ENCODE results near the gene USP13. TPM values are rescaled to one million over a fixed set of nuclear protein-coding genes. Genes with fewer than 3 reads are reported as not detected.

USP13 gene
- total and polyA plus RNA-seq, 10 of the 15 experiments (the other 5 are each of a cell fraction or from before 2014, with no cell fraction given) = 3.2 to 20.8 (median 9.0) TPM

- TF ChIP-seq, protein P1, sequence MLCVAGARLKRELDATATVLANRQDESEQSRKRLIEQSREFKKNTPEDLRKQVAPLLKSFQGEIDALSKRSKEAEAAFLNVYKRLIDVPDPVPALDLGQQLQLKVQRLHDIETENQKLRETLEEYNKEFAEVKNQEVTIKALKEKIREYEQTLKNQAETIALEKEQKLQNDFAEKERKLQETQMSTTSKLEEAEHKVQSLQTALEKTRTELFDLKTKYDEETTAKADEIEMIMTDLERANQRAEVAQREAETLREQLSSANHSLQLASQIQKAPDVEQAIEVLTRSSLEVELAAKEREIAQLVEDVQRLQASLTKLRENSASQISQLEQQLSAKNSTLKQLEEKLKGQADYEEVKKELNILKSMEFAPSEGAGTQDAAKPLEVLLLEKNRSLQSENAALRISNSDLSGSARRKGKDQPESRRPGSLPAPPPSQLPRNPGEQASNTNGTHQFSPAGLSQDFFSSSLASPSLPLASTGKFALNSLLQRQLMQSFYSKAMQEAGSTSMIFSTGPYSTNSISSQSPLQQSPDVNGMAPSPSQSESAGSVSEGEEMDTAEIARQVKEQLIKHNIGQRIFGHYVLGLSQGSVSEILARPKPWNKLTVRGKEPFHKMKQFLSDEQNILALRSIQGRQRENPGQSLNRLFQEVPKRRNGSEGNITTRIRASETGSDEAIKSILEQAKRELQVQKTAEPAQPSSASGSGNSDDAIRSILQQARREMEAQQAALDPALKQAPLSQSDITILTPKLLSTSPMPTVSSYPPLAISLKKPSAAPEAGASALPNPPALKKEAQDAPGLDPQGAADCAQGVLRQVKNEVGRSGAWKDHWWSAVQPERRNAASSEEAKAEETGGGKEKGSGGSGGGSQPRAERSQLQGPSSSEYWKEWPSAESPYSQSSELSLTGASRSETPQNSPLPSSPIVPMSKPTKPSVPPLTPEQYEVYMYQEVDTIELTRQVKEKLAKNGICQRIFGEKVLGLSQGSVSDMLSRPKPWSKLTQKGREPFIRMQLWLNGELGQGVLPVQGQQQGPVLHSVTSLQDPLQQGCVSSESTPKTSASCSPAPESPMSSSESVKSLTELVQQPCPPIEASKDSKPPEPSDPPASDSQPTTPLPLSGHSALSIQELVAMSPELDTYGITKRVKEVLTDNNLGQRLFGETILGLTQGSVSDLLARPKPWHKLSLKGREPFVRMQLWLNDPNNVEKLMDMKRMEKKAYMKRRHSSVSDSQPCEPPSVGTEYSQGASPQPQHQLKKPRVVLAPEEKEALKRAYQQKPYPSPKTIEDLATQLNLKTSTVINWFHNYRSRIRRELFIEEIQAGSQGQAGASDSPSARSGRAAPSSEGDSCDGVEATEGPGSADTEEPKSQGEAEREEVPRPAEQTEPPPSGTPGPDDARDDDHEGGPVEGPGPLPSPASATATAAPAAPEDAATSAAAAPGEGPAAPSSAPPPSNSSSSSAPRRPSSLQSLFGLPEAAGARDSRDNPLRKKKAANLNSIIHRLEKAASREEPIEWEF (IDR thresholded peaks at IDR 0.05; ENCODE audit: insufficient replicate concordance, low read depth, low read length) = no peak
- TF ChIP-seq ZSCAN29 (IDR thresholded peaks at IDR 0.05) (no peak), HCFC1 (IDR thresholded peaks at IDR 0.05; ENCODE audit: low read length) (no peak), SUPT20H (IDR thresholded peaks at IDR 0.05; ENCODE audit: borderline replicate concordance, control insufficient read depth, low read depth, low read length) (no peak), PBX3 (IDR thresholded peaks at IDR 0.05; ENCODE audit: insufficient replicate concordance, low read depth, low read length) (no peak), FOXK2 (IDR thresholded peaks at IDR 0.05) (no peak), FOS (IDR thresholded peaks at IDR 0.05; ENCODE audit: borderline replicate concordance, extremely low read depth, insufficient read length) (no peak)
Measured at GRCh38 chr3:179681492-179682263, 28.8 kb downstream of the USP13 start (continued).
